ENCODE measurements around the gene LAMA2. TPM values are rescaled to one million over a fixed set of nuclear protein-coding genes. Genes with fewer than 3 reads are reported as not detected.

LAMA2 gene
- total RNA-seq, 2 donors from 2014 or later: 111 to 217 TPM

GRCh38 chr6:129184808-129185366, 301.9 kb downstream of the LAMA2 start:
- Histone ChIP-seq H3K9me3 (no peaks in the 10 kb centered on the region), H3K36me3 (no peaks in the 10 kb centered on the region), H3K4me1 (ENCODE audit: control insufficient read depth in 1 of 2, low read depth in 2 of 2) (peaks cover 3 to 9% of the 10 kb centered on the region in 2 donors), H3K4me3 (no peak overlapping the region), H3K27me3 (replicated peaks; ENCODE audit: insufficient read depth) (no peaks in the 10 kb centered on the region), H3K27ac (no peak overlapping the region)
- DNase-seq (ENCODE audit: low spot score) (no peak), ATAC-seq (ENCODE audit: insufficient number of reproducible peaks, low FRiP score, low read depth) (no peak)
- no peak for TF ChIP-seq CTCF (IDR thresholded peaks at IDR 0.05)

- H3K9me3 ChIP-seq: no peaks in the 10 kb centered on the region
- H3K4me3 ChIP-seq: no peak overlapping the region
- DNase-seq (ENCODE audit: low spot score) (no peak), ATAC-seq (ENCODE audit: insufficient number of reproducible peaks, low FRiP score, low read depth) (no peak)
- H3K27me3 ChIP-seq (replicated peaks; ENCODE audit: insufficient read depth): no peaks in the 10 kb centered on the region
- H3K27ac ChIP-seq: no peak overlapping the region
- peaks cover 3 to 9% of the 10 kb centered on the region in 2 donors for H3K4me1 ChIP-seq (ENCODE audit: control insufficient read depth in 1 of 2, low read depth in 2 of 2)
- H3K36me3 ChIP-seq: no peaks in the 10 kb centered on the region
- no peak for TF ChIP-seq CTCF (IDR thresholded peaks at IDR 0.05)
Observed at GRCh38 chr6:129186988-129187387, 304.1 kb downstream of the LAMA2 start.

- ATAC-seq (ENCODE audit: insufficient number of reproducible peaks, low FRiP score, low read depth) (no peak), DNase-seq (ENCODE audit: low spot score) (no peak)
- Histone ChIP-seq H3K4me1 (ENCODE audit: control insufficient read depth in 1 of 2, low read depth in 2 of 2) (peaks cover under 1 to 9% of the 10 kb centered on the region in 2 donors), H3K27me3 (replicated peaks; ENCODE audit: insufficient read depth) (no peaks in the 10 kb centered on the region), H3K36me3 (no peaks in the 10 kb centered on the region), H3K4me3 (no peak overlapping the region), H3K9me3 (no peaks in the 10 kb centered on the region), H3K27ac (no peak overlapping the region)
- TF ChIP-seq CTCF (IDR thresholded peaks at IDR 0.05): no peak
Observed at GRCh38 chr6:129188306-129188705, 305.4 kb downstream of the LAMA2 start.

- Histone ChIP-seq H3K4me1 (ENCODE audit: control insufficient read depth in 1 of 2, low read depth in 2 of 2) (peaks cover 0 to 9% of the 10 kb centered on the region in 2 donors), H3K9me3 (no peaks in the 10 kb centered on the region), H3K4me3 (no peak overlapping the region), H3K27me3 (replicated peaks; ENCODE audit: insufficient read depth) (no peaks in the 10 kb centered on the region), H3K27ac (no peak overlapping the region), H3K36me3 (no peaks in the 10 kb centered on the region)
- ATAC-seq (ENCODE audit: insufficient number of reproducible peaks, low FRiP score, low read depth) (no peak), DNase-seq (ENCODE audit: low spot score) (no peak)
- TF ChIP-seq CTCF (IDR thresholded peaks at IDR 0.05): no peak
Observed at GRCh38 chr6:129188795-129189194, 305.9 kb downstream of the LAMA2 start.

- Histone ChIP-seq H3K4me3 (no peak overlapping the region), H3K27me3 (replicated peaks; ENCODE audit: insufficient read depth) (no peaks in the 10 kb centered on the region), H3K9me3 (no peaks in the 10 kb centered on the region), H3K36me3 (no peaks in the 10 kb centered on the region), H3K4me1 (ENCODE audit: control insufficient read depth in 1 of 2, low read depth in 2 of 2) (peaks cover 0 to 9% of the 10 kb centered on the region in 2 donors), H3K27ac (no peak overlapping the region)
- no peak for TF ChIP-seq CTCF (IDR thresholded peaks at IDR 0.05)
- ATAC-seq (ENCODE audit: insufficient number of reproducible peaks, low FRiP score, low read depth): no peak
- DNase-seq (ENCODE audit: low spot score): no peak
Observed at GRCh38 chr6:129189266-129189665, 306.3 kb downstream of the LAMA2 start.
